Measurements from ENCODE around the gene NUTF2. TPM values are rescaled to one million over a fixed set of nuclear protein-coding genes. Genes with fewer than 3 reads are reported as not detected.
"Not testable (repeated sequence)": the region's sequence is repeated elsewhere in the genome, so short reads cannot be mapped to it uniquely, and the experiment has no call there.

Gene NUTF2
- total RNA-seq, 1 donor from 2014 or later, result 164 TPM

- peak in 1 of 2 donors; percentile 32 for DNase-seq (ENCODE audit: low read depth in 2 of 2)
These were observed 16.2 kb downstream of the NUTF2 start for GRCh38 chr16:67862623-67863583.

GRCh38 chr16:67864044-67864443 is 17.3 kb downstream of the NUTF2 start:
- not testable (repeated sequence) for DNase-seq (ENCODE audit: low read depth in 2 of 2)

- no peak for DNase-seq (ENCODE audit: low read depth in 2 of 2)
These were observed 17.9 kb downstream of the NUTF2 start for GRCh38 chr16:67864594-67864993.

GRCh38 chr16:67865318-67865717 is 18.6 kb downstream of the NUTF2 start:
- DNase-seq (ENCODE audit: low read depth in 2 of 2), result peak; percentile 53 to 61

GRCh38 chr16:67868290-67868689 is 21.6 kb downstream of the NUTF2 start:
- no peak for DNase-seq (ENCODE audit: low read depth in 2 of 2)

- DNase-seq (ENCODE audit: low read depth in 2 of 2), result no peak
These were observed 22.9 kb downstream of the NUTF2 start for GRCh38 chr16:67869653-67870052.

- DNase-seq (ENCODE audit: low read depth in 2 of 2), result no peak
These were observed 24.5 kb downstream of the NUTF2 start for GRCh38 chr16:67871256-67871655.

- DNase-seq (ENCODE audit: low read depth in 2 of 2), result no peak
These were observed 25.4 kb downstream of the NUTF2 start for GRCh38 chr16:67872131-67872630.

- DNase-seq (ENCODE audit: low read depth in 2 of 2), result peak; percentile 89 to 90
These were observed 26.1 kb downstream of the NUTF2 start, which contains the start of gene EDC4 for GRCh38 chr16:67872631-67873434. EDC4 (plus strand) TSS chr16:67873052; CDS start chr16:67873262, 210 bp downstream.

- DNase-seq (ENCODE audit: low read depth in 2 of 2), result no peak
These were observed 27.0 kb downstream of the NUTF2 start for GRCh38 chr16:67873435-67874370.

- DNase-seq (ENCODE audit: low read depth in 2 of 2), result no peak
These were observed 27.6 kb downstream of the NUTF2 start for GRCh38 chr16:67874372-67874771.

GRCh38 chr16:67877064-67877463 is 30.3 kb downstream of the NUTF2 start:
- no peak for DNase-seq (ENCODE audit: low read depth in 2 of 2)

- DNase-seq (ENCODE audit: low read depth in 2 of 2), result no peak
These were observed 31.5 kb downstream of the NUTF2 start for GRCh38 chr16:67878232-67878631.

GRCh38 chr16:67878846-67879245 is 32.1 kb downstream of the NUTF2 start:
- DNase-seq (ENCODE audit: low read depth in 2 of 2), result no peak

- no peak for DNase-seq (ENCODE audit: low read depth in 2 of 2)
These were observed 32.7 kb downstream of the NUTF2 start for GRCh38 chr16:67879462-67879861.

GRCh38 chr16:67879936-67880335 is 33.2 kb downstream of the NUTF2 start:
- DNase-seq (ENCODE audit: low read depth in 2 of 2), result no peak

GRCh38 chr16:67880584-67880983 is 33.9 kb downstream of the NUTF2 start:
- DNase-seq (ENCODE audit: low read depth in 2 of 2), result no peak

- no peak for DNase-seq (ENCODE audit: low read depth in 2 of 2)
These were observed 35.0 kb downstream of the NUTF2 start for GRCh38 chr16:67881621-67882161.

- DNase-seq (ENCODE audit: low read depth in 2 of 2), result peak; percentile 33 to 61
These were observed 35.8 kb downstream of the NUTF2 start for GRCh38 chr16:67882374-67883145.

Measured in lung microvascular endothelial cell (primary cell).